ENCODE data around the gene UPF1. TPM values are rescaled to one million over a fixed set of nuclear protein-coding genes. Genes with fewer than 3 reads are reported as not detected.

The UPF1 gene
- total RNA-seq, 1 experiment from 2014 or later: 50.4 TPM

DNA sequence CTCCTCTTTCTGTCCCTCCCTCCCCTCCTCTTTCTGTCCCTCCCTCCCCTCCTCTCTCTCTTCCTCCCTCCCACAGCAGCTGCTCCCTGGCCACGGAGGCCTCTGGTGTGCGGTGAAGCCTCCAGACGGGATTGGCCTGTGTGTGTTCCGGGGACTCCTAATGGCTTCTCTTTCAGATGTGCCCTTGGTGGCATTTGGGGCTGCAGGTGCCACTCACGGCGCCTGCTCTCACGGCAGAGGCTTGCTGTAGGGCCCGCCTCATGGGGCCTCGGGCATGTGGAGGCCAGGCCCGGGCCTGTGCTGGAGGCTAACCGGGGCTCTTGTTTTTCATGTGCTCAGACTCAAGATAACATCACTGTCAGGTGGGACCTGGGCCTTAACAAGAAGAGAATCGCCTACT is 20.9 kb downstream of the UPF1 start:
- H3K4me3 ChIP-seq: no peak overlapping the region
- H3K27me3 ChIP-seq: no peaks in the 10 kb centered on the region
- no peaks in the 10 kb centered on the region for H3K4me1 ChIP-seq
- H3K27ac ChIP-seq: no peak overlapping the region
- peaks cover 70% of the 10 kb centered on the region for H3K36me3 ChIP-seq
- peak in 1 of 2 experiments; percentile 22 for DNase-seq
- no peaks in the 10 kb centered on the region for H3K9me3 ChIP-seq (replicated peaks)

DNA sequence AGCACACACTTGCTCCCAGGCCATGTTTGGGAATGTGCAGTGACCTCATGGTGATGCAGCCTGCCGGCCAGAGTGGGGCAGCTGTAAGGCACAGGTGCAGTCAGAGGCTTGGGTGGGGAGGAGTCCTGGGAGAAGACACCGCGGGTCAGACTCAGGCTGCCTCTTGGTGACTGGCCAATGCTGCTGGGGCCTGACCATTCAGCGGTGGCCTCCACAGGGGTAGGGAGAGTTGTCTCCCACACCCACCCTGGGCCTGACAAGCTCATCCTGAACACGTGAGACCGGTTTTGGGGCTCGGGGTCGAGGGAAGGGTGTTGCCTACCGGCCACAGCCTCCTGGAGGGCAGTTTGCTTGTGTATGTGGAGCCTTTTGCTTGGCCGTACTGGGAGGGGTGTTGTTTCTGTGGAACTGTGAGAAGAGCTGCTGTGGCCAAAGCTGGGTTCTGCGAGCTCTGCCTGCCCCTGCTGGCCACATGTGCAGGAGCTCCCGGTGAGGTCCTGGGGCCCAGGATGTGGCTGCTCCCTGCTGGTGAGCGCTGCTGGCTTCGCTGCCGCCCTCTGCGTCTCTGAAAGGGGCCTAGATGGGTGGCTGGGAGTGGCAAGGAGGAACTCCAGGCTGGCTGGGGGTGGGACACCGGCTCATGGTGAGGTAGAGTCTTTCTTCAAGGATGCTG is 22.1 kb downstream of the UPF1 start:
- H3K9me3 ChIP-seq (replicated peaks): no peaks in the 10 kb centered on the region
- H3K27me3 ChIP-seq: no peaks in the 10 kb centered on the region
- no peak overlapping the region for H3K4me3 ChIP-seq
- H3K27ac ChIP-seq: no peak overlapping the region
- H3K4me1 ChIP-seq: no peaks in the 10 kb centered on the region
- H3K36me3 ChIP-seq: peaks cover 70% of the 10 kb centered on the region
- DNase-seq: peak; percentile 21 to 36

DNA sequence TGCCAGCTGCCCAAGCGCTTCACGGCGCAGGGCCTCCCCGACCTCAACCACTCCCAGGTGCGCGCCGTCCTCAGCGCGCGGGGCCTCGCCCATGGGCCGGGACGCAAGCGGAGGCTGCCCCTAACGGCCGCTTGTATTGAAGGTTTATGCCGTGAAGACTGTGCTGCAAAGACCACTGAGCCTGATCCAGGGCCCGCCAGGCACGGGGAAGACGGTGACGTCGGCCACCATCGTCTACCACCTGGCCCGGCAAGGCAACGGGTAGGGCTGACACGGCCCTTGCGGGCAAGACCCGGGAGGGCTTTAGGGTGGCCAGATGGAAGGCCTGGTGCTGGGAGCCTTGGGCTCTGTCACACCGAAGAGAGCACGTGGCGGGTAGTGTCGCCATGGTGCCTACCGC is 23.2 kb downstream of the UPF1 start:
- no peaks in the 10 kb centered on the region for H3K9me3 ChIP-seq (replicated peaks)
- H3K4me1 ChIP-seq: no peaks in the 10 kb centered on the region
- H3K27ac ChIP-seq: no peak overlapping the region
- peaks cover 69% of the 10 kb centered on the region for H3K36me3 ChIP-seq
- no peak for DNase-seq
- H3K27me3 ChIP-seq: no peaks in the 10 kb centered on the region
- no peak overlapping the region for H3K4me3 ChIP-seq

DNA sequence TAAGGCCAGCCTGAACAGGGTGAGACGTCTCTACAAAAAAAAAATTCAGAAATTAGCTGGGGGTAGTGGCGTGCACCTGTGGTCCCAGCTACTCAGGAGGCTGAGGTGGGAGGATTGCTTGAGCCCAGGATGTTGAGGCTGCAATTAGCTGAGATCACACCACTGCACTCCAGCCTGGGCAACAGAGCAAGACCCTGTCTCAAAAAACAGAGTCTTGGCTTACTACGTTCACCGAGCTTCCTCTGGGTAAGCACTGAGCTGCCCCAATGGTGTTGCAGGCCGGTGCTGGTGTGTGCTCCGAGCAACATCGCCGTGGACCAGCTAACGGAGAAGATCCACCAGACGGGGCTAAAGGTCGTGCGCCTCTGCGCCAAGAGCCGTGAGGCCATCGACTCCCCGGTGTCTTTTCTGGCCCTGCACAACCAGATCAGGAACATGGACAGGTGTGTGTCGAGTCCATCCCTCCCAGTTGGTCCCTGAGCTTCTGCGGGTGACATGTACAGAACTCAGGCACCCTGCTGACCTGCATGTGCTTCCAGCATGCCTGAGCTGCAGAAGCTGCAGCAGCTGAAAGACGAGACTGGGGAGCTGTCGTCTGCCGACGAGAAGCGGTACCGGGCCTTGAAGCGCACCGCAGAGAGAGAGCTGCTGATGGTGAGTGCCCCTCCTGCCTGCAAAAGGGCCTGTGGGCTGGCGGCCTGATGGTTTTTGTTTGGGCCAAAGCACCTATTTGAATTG is 24.1 kb downstream of the UPF1 start:
- Histone ChIP-seq H3K27ac (no peak overlapping the region), H3K4me1 (no peaks in the 10 kb centered on the region), H3K27me3 (no peaks in the 10 kb centered on the region), H3K9me3 (replicated peaks) (no peaks in the 10 kb centered on the region), H3K36me3 (peaks cover 75% of the 10 kb centered on the region), H3K4me3 (no peak overlapping the region)
- no peak for DNase-seq

DNA sequence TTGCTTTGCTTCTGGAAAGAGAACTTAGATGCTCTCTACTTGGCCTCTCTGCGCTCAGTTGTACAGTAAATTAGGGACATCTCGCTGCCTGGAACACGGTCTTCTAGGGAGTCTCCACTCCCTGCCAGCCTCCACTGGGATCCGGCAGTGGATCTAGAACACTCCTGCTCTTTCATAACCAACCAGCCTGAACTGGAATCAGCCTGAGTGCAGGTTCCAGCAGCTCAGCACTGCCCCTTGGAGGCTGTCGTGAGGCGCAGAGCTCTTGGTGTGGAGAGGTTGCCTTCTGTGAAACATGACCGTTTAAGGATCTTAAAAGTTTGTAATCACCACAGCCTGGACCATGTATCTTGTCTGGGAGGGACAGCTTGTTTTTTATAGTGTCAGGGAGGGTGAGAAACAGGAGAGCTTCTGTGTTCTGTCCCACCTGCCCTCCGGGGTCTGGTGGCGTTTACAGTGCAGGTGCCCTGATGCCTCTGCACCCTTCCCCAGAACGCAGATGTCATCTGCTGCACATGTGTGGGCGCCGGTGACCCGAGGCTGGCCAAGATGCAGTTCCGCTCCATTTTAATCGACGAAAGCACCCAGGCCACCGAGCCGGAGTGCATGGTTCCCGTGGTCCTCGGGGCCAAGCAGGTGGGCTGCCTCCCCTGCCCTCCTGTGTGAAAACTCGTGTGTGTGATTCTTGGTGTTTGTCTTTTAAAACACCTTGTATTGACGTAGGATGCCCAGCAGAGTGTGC is 24.8 kb downstream of the UPF1 start:
- no peak overlapping the region for H3K4me3 ChIP-seq
- H3K27me3 ChIP-seq: no peaks in the 10 kb centered on the region
- no peak overlapping the region for H3K27ac ChIP-seq
- H3K36me3 ChIP-seq: peaks cover 82% of the 10 kb centered on the region
- H3K4me1 ChIP-seq: no peaks in the 10 kb centered on the region
- no peaks in the 10 kb centered on the region for H3K9me3 ChIP-seq (replicated peaks)
- peak in 1 of 2 experiments; percentile 27 for DNase-seq

DNA sequence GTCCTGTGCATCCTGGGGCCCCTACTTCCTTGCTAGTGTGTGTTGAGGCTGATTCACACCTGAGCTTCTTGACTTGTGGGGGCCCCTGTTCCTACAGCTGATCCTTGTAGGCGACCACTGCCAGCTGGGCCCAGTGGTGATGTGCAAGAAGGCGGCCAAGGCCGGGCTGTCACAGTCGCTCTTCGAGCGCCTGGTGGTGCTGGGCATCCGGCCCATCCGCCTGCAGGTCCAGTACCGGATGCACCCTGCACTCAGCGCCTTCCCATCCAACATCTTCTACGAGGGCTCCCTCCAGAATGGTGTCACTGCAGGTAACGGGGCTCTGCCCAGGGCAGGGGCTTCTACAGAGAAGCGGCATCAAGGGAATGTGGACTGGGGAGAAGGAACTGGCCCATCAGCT is 25.5 kb downstream of the UPF1 start:
- Histone ChIP-seq H3K9me3 (replicated peaks) (no peaks in the 10 kb centered on the region), H3K27ac (no peak overlapping the region), H3K4me1 (no peaks in the 10 kb centered on the region), H3K27me3 (no peaks in the 10 kb centered on the region), H3K36me3 (peaks cover 88% of the 10 kb centered on the region), H3K4me3 (no peak overlapping the region)
- DNase-seq: no peak

DNA sequence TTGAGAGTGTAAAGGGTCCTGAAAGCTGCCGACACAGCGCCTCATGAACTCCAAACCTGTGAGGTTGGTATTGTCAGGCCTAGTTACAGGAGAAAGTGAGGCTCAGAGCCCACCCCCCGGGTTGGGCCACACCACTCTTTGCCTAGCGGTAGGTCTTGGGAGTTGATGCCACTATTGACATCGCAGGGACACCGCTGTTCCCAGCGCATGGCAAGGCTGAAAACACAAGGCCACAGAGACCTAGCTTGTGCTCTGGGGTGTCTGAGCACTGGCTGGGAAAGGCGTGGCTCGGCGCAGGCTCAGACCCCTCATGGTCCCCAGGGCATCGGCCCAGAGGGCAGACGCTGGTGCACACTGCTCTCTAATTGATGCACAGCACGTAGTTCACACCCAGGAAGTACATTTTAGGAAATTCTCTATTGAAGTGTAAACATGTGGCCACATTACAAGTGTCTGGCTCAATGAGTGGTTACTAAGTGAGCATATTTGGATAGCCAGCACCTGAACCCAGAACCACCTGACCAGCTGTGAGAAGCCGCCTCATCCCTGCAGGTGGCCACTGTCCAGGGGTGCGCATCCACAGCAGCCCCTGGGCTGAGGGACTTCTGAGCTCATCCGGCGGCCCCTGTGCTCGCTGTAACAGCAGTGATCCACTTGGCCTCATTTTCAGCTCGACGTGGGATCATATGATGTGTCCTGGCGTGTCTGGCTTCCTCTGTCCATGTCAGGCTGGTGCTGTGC is 27.3 kb downstream of the UPF1 start:
- Histone ChIP-seq H3K4me3 (no peak overlapping the region), H3K4me1 (no peaks in the 10 kb centered on the region), H3K27ac (no peak overlapping the region), H3K9me3 (replicated peaks) (no peaks in the 10 kb centered on the region), H3K27me3 (no peaks in the 10 kb centered on the region), H3K36me3 (peaks cover 88% of the 10 kb centered on the region)
- DNase-seq: no peak

DNA sequence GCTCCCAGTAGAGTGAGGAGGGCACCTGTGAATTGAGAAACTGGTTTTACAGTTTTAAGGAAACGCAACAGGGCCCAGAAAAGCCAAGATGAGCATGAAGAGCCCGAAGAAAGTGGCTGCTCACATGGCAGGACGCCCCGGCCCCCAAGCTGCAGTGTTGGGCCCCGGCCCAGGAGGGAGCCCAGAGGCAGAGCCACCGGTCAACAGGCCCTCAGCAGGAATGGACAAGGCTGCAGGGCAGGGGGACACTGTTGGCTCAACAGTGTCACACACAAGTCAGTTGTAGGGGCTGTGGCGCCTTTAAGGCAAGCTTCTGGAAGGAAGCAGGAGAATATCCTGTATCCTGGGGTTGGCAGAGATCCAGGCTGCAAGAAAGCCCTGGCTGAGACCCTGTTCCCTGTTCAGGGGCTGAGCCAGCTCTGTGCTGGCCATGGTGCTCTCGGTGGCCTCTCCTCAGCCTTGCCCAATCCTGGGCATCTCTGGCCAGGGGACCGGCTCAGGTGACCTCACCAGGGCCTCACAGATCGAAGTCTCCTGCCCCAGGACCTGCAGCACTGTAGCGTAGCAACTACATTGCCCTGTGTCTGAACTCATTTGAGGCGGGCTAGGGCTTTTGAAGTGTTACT is 28.0 kb downstream of the UPF1 start:
- Histone ChIP-seq H3K9me3 (replicated peaks) (no peaks in the 10 kb centered on the region), H3K27ac (no peak overlapping the region), H3K36me3 (peaks cover 87% of the 10 kb centered on the region), H3K4me3 (no peak overlapping the region), H3K27me3 (no peaks in the 10 kb centered on the region), H3K4me1 (no peaks in the 10 kb centered on the region)
- DNase-seq: no peak

DNA sequence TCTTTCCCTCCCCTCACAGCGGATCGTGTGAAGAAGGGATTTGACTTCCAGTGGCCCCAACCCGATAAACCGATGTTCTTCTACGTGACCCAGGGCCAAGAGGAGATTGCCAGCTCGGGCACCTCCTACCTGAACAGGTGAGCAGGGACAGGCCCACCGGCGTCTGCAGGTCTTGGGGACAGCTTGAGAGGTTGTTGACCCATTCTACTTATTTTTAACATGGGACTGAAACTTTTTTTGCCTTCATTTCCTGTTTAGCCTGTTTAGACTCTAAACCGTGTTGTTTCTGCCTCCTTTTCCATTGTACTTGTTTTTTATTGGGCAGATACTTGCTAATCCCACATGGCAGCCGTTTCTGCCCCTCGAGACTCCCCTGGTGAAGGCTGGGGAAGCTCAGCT is 28.5 kb downstream of the UPF1 start:
- H3K27me3 ChIP-seq: no peaks in the 10 kb centered on the region

DNA sequence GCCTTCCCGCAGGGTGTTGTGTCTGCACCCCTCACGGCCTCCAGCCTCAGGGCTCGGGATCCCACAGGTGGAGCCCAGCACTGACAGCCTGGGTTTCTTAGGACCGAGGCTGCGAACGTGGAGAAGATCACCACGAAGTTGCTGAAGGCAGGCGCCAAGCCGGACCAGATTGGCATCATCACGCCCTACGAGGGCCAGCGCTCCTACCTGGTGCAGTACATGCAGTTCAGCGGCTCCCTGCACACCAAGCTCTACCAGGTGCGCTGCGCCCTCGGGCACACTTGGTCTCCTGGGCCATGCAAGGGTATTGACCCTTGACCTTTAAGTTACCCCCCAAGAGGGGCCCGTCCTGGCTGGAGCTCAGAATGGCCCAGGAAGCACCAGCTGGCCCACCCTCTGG is 29.0 kb downstream of the UPF1 start:
- H3K27ac ChIP-seq: no peak overlapping the region
- H3K36me3 ChIP-seq: peaks cover 89% of the 10 kb centered on the region
- H3K4me1 ChIP-seq: no peaks in the 10 kb centered on the region
- no peak for DNase-seq
- no peak overlapping the region for H3K4me3 ChIP-seq
- no peaks in the 10 kb centered on the region for H3K9me3 ChIP-seq (replicated peaks)
- no peaks in the 10 kb centered on the region for H3K27me3 ChIP-seq

More for the DNA sequence above, 28.5 kb downstream of the UPF1 start:
- H3K9me3 ChIP-seq (replicated peaks): no peaks in the 10 kb centered on the region
- H3K36me3 ChIP-seq: peaks cover 87% of the 10 kb centered on the region
- H3K27ac ChIP-seq: no peak overlapping the region
- no peaks in the 10 kb centered on the region for H3K4me1 ChIP-seq
- no peak for DNase-seq
- H3K4me3 ChIP-seq: no peak overlapping the region

DNA sequence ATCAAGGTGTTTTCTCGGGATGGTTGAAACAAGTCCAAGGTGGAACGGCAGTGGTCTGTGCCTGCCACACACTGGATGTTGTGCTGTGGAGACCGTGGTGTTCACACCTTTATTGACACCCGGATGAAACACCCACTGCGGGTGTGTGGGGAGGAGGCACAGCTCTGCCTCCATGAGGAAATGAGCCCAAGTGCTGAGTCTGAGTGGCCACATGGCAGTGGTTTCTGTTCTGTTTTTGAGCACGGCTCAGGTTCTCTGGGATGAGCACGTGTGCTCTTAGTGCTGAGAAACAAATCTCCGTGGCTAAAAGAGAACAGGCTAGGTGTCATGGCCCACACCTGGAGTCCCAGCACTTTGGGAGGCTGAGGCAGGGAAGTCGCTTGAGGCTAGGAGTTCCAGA is 29.5 kb downstream of the UPF1 start:
- H3K4me1 ChIP-seq: no peaks in the 10 kb centered on the region
- no peak for DNase-seq
- H3K9me3 ChIP-seq (replicated peaks): no peaks in the 10 kb centered on the region
- no peak overlapping the region for H3K27ac ChIP-seq
- H3K36me3 ChIP-seq: peaks cover 90% of the 10 kb centered on the region
- H3K4me3 ChIP-seq: no peak overlapping the region
- H3K27me3 ChIP-seq: no peaks in the 10 kb centered on the region

DNA sequence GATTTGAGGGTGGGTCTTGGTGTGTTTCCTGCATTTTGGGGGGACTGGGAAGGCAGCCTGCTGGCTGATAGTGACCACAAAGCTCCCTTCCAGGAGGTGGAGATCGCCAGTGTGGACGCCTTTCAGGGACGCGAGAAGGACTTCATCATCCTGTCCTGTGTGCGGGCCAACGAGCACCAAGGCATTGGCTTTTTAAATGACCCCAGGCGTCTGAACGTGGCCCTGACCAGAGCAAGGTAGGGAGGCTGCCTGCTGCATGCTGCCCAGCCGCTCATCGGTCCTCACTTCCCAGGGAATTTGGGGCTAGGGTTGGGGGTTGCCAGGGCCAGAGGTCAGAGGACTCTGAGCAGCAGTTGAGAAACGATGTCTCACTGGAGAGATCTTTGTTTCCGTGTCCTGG is 30.2 kb downstream of the UPF1 start:
- Histone ChIP-seq H3K36me3 (peaks cover 89% of the 10 kb centered on the region), H3K4me3 (no peak overlapping the region), H3K27ac (no peak overlapping the region), H3K4me1 (no peaks in the 10 kb centered on the region), H3K9me3 (replicated peaks) (no peaks in the 10 kb centered on the region), H3K27me3 (no peaks in the 10 kb centered on the region)
- no peak for DNase-seq

DNA sequence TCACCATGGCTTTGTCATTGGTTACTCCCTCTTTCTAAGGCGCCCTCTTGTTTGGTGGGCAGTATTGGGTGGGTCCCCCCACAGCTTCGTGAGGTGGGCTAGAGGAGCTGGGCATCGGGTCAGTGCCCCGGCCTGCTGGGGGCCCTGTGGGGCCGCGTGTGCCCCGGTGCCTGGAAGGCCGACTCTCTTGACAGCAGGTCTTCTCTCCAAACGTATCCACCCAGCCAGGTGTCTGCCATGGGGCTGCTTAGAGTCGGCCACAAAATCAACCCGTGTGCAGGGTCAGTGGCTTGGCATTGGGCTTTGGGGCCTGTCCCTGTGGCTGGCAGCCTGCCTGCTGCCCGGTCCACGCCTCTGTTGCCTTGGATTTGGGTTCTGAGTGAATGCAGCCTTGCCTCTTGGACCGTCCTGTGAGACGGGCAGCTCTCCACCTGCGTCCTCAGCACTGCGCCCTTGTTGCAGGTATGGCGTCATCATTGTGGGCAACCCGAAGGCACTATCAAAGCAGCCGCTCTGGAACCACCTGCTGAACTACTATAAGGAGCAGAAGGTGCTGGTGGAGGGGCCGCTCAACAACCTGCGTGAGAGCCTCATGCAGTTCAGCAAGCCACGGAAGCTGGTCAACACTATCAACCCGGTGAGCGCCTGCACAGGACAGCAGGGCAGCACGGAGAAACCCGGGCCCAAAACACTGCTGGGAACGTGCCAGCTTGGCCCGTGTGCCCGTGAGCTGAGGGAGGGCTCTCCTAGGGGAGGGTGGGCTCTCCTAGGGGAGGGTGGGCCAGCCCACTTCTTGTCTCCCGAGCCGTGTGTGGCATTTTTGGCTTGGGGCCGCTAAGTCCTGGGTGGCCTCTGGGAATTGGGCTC is 31.4 kb downstream of the UPF1 start:
- no peak overlapping the region for H3K27ac ChIP-seq
- peaks cover 90% of the 10 kb centered on the region for H3K36me3 ChIP-seq
- DNase-seq: no peak
- no peaks in the 10 kb centered on the region for H3K9me3 ChIP-seq (replicated peaks)
- H3K4me1 ChIP-seq: no peaks in the 10 kb centered on the region
- H3K27me3 ChIP-seq: no peaks in the 10 kb centered on the region
- H3K4me3 ChIP-seq: no peak overlapping the region

Measured in SJCRH30 (cell line).